Measurements from ENCODE around the gene TTC1.
A peak's percentile ranks its signal among the peaks of the same experiment; 100 is the strongest.

TTC1 gene

GRCh38 chr5:159972538-159973362 lies 36.2 kb upstream of the TTC1 start:
- H3K27me3 ChIP-seq (ENCODE audit: control insufficient read depth, insufficient read depth, low read length), result no peaks in the 10 kb centered on the region
- peaks cover 47% of the 10 kb centered on the region for H3K4me1 ChIP-seq (ENCODE audit: control insufficient read depth, insufficient read depth, low read length)
- no peaks in the 10 kb centered on the region for H3K36me3 ChIP-seq (ENCODE audit: insufficient read depth, low read length)
- H3K9me3 ChIP-seq (replicated peaks; ENCODE audit: low read length), result no peaks in the 10 kb centered on the region
- no peak overlapping the region for H3K9ac ChIP-seq (ENCODE audit: low read depth, low read length)
- no peak overlapping the region for H3K4me3 ChIP-seq (ENCODE audit: low read length)
- H3K4me2 ChIP-seq (ENCODE audit: low read length), result no peak overlapping the region

DNA sequence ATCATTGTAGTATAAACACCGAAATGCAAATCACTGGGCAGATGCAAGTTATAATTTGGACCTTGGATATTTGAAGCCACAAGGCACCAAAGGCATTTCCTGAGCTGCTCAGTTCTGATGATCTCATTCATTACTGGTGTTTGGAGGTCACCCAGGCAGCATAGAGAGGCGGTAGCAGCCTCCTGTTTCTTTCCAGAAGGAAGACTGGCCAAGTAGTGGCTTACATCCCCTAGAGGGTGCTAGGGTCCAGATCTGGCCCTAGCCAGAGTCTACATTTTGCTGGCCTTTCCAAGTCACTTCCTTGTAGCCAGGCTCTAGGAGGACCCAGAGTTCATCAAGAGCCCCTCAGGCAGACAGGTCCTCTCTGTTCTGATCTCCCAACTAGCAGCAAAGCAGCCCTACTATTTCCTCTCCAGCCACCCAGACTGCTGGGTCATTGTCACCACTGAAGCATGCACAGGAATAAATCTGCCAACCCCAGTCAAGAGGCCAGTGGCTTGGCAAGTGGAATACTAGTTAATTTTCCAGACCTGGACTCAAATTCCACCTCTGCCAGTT lies 33.4 kb upstream of the TTC1 start:
- Histone ChIP-seq H3K27me3 (ENCODE audit: control insufficient read depth, insufficient read depth, low read length) (no peaks in the 10 kb centered on the region), H3K9ac (ENCODE audit: low read depth, low read length) (peak overlapping the region; percentile 9), H3K4me3 (ENCODE audit: low read length) (peak overlapping the region; percentile 25), H3K4me1 (ENCODE audit: control insufficient read depth, insufficient read depth, low read length) (peaks cover 33% of the 10 kb centered on the region), H3K4me2 (ENCODE audit: low read length) (peak overlapping the region; percentile 64), H3K9me3 (replicated peaks; ENCODE audit: low read length) (no peaks in the 10 kb centered on the region), H3K36me3 (ENCODE audit: insufficient read depth, low read length) (no peaks in the 10 kb centered on the region)

GRCh38 chr5:159976921-159977320 lies 32.0 kb upstream of the TTC1 start:
- Histone ChIP-seq H3K4me2 (ENCODE audit: low read length) (no peak overlapping the region), H3K4me1 (ENCODE audit: control insufficient read depth, insufficient read depth, low read length) (peaks cover 21% of the 10 kb centered on the region), H3K27me3 (ENCODE audit: control insufficient read depth, insufficient read depth, low read length) (no peaks in the 10 kb centered on the region)

GRCh38 chr5:159978358-159978757 lies 30.6 kb upstream of the TTC1 start:
- Histone ChIP-seq H3K9ac (ENCODE audit: low read depth, low read length) (no peak overlapping the region), H3K27me3 (ENCODE audit: control insufficient read depth, insufficient read depth, low read length) (no peaks in the 10 kb centered on the region), H3K4me3 (ENCODE audit: low read length) (no peak overlapping the region), H3K4me2 (ENCODE audit: low read length) (no peak overlapping the region), H3K9me3 (replicated peaks; ENCODE audit: low read length) (no peaks in the 10 kb centered on the region), H3K4me1 (ENCODE audit: control insufficient read depth, insufficient read depth, low read length) (peaks cover 20% of the 10 kb centered on the region), H3K36me3 (ENCODE audit: insufficient read depth, low read length) (no peaks in the 10 kb centered on the region)

More at GRCh38 chr5:159976921-159977320, 32.0 kb upstream of the TTC1 start:
- no peak overlapping the region for H3K4me3 ChIP-seq (ENCODE audit: low read length)
- H3K36me3 ChIP-seq (ENCODE audit: insufficient read depth, low read length), result no peaks in the 10 kb centered on the region
- no peaks in the 10 kb centered on the region for H3K9me3 ChIP-seq (replicated peaks; ENCODE audit: low read length)
- H3K9ac ChIP-seq (ENCODE audit: low read depth, low read length), result no peak overlapping the region

DNA sequence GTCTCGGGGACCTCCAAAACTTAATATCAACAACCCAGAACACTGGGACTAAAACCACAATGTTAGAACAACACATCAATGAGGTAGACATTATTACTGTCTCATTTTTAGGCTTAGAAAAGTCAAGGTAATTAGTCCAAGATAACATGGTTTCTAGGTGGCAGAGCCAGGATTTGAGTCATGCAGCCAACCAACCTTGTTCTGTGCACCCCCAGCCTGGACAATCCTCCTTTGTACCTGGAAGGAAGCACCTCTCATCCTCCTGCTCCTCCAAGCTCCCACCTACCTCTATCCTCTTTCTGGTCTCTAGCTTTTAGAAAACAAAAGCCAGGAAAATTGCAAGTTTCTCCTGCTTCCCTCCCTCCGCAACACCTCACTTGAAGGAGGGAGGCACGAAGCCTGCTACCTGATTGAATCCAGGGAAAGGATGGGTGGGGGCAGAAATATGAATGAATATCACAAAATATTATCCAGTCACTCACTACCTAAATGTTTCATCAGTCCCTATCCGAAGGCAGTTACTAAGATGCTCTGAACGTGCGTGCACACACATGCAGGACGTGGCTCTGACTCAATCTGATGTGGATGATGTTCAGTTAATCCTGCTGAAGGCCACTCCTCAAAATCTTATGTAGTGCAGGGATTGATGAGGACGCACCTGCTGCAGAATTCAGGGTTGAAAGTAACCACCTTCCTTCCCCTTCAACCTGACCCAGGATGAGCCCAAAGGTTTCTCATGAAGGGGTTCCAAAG lies 26.3 kb upstream of the TTC1 start:
- no peaks in the 10 kb centered on the region for H3K36me3 ChIP-seq (ENCODE audit: insufficient read depth, low read length)
- H3K4me1 ChIP-seq (ENCODE audit: control insufficient read depth, insufficient read depth, low read length), result peaks cover 11% of the 10 kb centered on the region
- no peak overlapping the region for H3K4me3 ChIP-seq (ENCODE audit: low read length)
- H3K4me2 ChIP-seq (ENCODE audit: low read length), result no peak overlapping the region
- peaks cover 8% of the 10 kb centered on the region for H3K27me3 ChIP-seq (ENCODE audit: control insufficient read depth, insufficient read depth, low read length)
- no peaks in the 10 kb centered on the region for H3K9me3 ChIP-seq (replicated peaks; ENCODE audit: low read length)
- H3K9ac ChIP-seq (ENCODE audit: low read depth, low read length), result no peak overlapping the region

DNA sequence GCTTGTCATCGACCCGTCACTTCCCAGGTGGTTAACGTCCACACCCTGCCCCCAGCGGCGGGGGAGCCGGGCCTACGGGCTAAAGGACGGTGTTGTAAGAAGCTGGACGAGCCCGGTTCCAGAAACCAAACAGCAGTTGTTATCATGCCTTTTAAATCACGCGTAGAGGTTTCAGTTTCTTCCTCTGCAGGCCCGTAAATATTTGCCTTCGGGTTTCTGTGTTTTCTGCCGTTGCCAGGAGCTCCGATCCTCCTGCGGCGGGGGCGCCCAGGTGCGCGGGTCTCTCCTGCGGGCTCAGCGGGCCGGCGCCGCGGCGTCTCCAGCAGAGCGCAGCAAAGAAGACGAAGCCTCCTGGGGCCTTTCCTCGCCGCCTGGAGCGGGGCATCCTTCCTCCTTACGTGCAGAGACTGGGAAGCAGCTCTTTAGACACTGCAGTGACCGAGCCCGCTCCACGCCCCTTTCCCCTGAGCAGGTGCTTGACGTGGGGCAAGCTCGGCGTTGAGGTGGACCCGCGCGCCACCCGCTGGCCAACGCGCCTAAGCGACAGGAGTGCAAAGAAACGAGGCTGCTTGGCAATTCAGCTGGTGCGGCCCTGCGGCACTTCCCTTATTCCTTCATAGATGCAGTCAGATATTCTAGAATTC lies 21.8 kb upstream of the TTC1 start:
- Histone ChIP-seq H3K4me1 (ENCODE audit: control insufficient read depth, insufficient read depth, low read length) (peaks cover 7% of the 10 kb centered on the region), H3K4me2 (ENCODE audit: low read length) (peak overlapping the region; percentile 90), H3K9ac (ENCODE audit: low read depth, low read length) (peak overlapping the region; percentile 7), H3K36me3 (ENCODE audit: insufficient read depth, low read length) (no peaks in the 10 kb centered on the region), H3K27me3 (ENCODE audit: control insufficient read depth, insufficient read depth, low read length) (peaks cover 8% of the 10 kb centered on the region), H3K4me3 (ENCODE audit: low read length) (peak overlapping the region; percentile 71), H3K9me3 (replicated peaks; ENCODE audit: low read length) (no peaks in the 10 kb centered on the region)

- peaks cover 10% of the 10 kb centered on the region for H3K4me1 ChIP-seq (ENCODE audit: control insufficient read depth, insufficient read depth, low read length)
- H3K4me3 ChIP-seq (ENCODE audit: low read length), result no peak overlapping the region
- H3K9ac ChIP-seq (ENCODE audit: low read depth, low read length), result no peak overlapping the region
- no peaks in the 10 kb centered on the region for H3K36me3 ChIP-seq (ENCODE audit: insufficient read depth, low read length)
- H3K9me3 ChIP-seq (replicated peaks; ENCODE audit: low read length), result no peaks in the 10 kb centered on the region
- H3K27me3 ChIP-seq (ENCODE audit: control insufficient read depth, insufficient read depth, low read length), result peaks cover 8% of the 10 kb centered on the region
- H3K4me2 ChIP-seq (ENCODE audit: low read length), result no peak overlapping the region
These were observed 18.4 kb upstream of the TTC1 start for GRCh38 chr5:159990506-159990905.

DNA sequence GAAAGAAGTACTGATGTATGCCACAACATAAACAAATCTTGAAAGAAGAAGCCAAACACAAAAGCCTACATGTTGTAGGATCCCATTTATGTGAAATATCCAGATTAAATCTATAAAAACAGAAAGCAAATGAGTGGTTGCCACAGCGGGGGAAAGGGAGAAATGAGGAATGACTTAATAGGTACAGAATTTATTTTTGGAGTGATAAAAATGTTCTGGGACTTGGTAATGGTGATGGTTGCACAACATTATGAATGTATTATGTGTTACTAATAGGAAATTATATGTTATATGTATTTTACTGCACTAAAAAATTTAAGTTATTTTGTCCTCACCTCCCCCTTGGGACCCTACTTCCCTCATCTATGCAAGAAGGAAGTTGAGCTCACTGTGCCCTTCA lies 16.4 kb upstream of the TTC1 start:
- H3K9me3 ChIP-seq (replicated peaks; ENCODE audit: low read length), result no peaks in the 10 kb centered on the region
- H3K27me3 ChIP-seq (ENCODE audit: control insufficient read depth, insufficient read depth, low read length), result no peaks in the 10 kb centered on the region
- H3K9ac ChIP-seq (ENCODE audit: low read depth, low read length), result no peak overlapping the region
- no peak overlapping the region for H3K4me2 ChIP-seq (ENCODE audit: low read length)
- H3K4me1 ChIP-seq (ENCODE audit: control insufficient read depth, insufficient read depth, low read length), result peaks cover 3% of the 10 kb centered on the region
- H3K36me3 ChIP-seq (ENCODE audit: insufficient read depth, low read length), result no peaks in the 10 kb centered on the region
- no peak overlapping the region for H3K4me3 ChIP-seq (ENCODE audit: low read length)

DNA sequence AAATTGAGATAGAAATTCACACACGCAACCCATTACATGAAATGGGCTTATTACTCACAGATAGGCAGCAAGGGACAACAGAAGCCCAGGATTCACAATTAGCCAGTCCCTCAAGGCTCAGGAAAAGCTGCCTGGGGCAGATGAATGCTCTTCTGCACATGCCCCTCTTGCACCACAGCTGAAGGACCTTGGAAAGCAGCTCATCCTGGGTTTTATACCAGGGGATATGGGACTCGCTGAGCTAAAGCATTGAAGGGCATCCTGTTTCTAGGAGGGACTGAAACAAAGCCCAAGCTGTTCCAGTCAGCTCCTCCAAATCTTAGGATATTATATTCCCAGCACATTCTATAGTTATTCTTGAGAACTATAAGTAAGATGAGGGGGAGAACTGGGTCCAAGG lies 15.7 kb upstream of the TTC1 start:
- Histone ChIP-seq H3K4me2 (ENCODE audit: low read length) (no peak overlapping the region), H3K9ac (ENCODE audit: low read depth, low read length) (no peak overlapping the region), H3K36me3 (ENCODE audit: insufficient read depth, low read length) (no peaks in the 10 kb centered on the region), H3K4me1 (ENCODE audit: control insufficient read depth, insufficient read depth, low read length) (peaks cover 3% of the 10 kb centered on the region), H3K27me3 (ENCODE audit: control insufficient read depth, insufficient read depth, low read length) (no peaks in the 10 kb centered on the region), H3K9me3 (replicated peaks; ENCODE audit: low read length) (no peaks in the 10 kb centered on the region), H3K4me3 (ENCODE audit: low read length) (no peak overlapping the region)

DNA sequence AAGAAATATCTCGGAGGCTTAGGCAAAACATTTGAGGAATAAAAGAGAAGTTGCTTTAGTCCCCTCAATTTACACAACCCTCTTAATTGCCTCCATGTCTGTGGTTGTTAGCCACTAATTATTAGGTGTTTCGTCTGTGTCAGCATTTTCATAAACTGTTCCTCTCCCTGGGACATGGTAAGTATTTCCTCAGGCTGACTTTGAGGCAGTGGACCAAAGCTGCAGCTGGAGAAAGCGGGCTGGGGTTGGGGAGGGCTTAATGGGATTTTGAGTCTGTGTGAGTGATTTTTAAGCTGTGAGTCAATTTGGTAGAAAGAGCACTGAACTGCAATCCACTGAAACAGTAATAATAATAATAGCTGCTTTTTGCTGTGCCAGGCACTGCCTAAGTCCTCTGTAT lies 13.0 kb upstream of the TTC1 start:
- no peaks in the 10 kb centered on the region for H3K36me3 ChIP-seq (ENCODE audit: insufficient read depth, low read length)
- H3K9me3 ChIP-seq (replicated peaks; ENCODE audit: low read length), result no peaks in the 10 kb centered on the region
- no peaks in the 10 kb centered on the region for H3K27me3 ChIP-seq (ENCODE audit: control insufficient read depth, insufficient read depth, low read length)
- no peak overlapping the region for H3K9ac ChIP-seq (ENCODE audit: low read depth, low read length)
- H3K4me2 ChIP-seq (ENCODE audit: low read length), result no peak overlapping the region
- no peak overlapping the region for H3K4me3 ChIP-seq (ENCODE audit: low read length)
- peaks cover 3% of the 10 kb centered on the region for H3K4me1 ChIP-seq (ENCODE audit: control insufficient read depth, insufficient read depth, low read length)

DNA sequence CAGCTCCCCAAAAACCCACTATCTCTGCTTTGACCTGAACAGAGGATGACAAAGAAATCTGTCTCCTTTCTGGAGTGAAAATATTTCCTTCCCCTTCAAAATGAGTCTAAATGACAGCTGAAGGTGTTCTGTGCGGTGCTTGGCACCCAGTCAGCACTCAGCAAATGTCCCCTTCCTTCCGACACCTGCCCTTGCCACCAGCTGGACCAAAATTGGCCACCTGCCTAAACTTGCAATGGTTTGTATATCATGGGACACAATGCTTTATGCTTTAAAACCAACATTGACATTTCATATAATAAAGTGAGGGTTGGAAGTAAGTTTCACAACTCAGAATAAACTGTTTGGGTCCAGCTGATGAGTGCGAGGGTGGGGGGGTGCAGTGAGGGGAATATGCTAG lies 7.5 kb upstream of the TTC1 start:
- H3K4me2 ChIP-seq (ENCODE audit: low read length), result no peak overlapping the region
- H3K9me3 ChIP-seq (replicated peaks; ENCODE audit: low read length), result no peaks in the 10 kb centered on the region
- H3K27me3 ChIP-seq (ENCODE audit: control insufficient read depth, insufficient read depth, low read length), result peaks cover 8% of the 10 kb centered on the region
- no peak overlapping the region for H3K4me3 ChIP-seq (ENCODE audit: low read length)
- no peak overlapping the region for H3K9ac ChIP-seq (ENCODE audit: low read depth, low read length)
- H3K36me3 ChIP-seq (ENCODE audit: insufficient read depth, low read length), result no peaks in the 10 kb centered on the region
- H3K4me1 ChIP-seq (ENCODE audit: control insufficient read depth, insufficient read depth, low read length), result no peaks in the 10 kb centered on the region
